Naive B cell (primary cell): Measurements from ENCODE around the gene RAB24. TPM values are rescaled to one million over a fixed set of nuclear protein-coding genes. Genes with fewer than 3 reads are reported as not detected.
A peak's percentile ranks its signal among the peaks of the same experiment; 100 is the strongest.

Experiments used
- ATAC-seq, 2 donors: fragments of 150-1000 bp; cut with Tn5 transposase; 2 replicates each; pipeline ENCODE4 v1.10.0; 2021; ENCODE audit warnings: low read depth in 2 of 2, mild to moderate bottlenecking in 2 of 2, moderate library complexity in 2 of 2
- DNase-seq: peaks from one replicate; pipeline ENCODE4 v3.0.0; 2022
- H3K27ac Mint-ChIP-seq, 6 donors: one replicate each; pipeline ENCODE4 v1.8.0; 2020 to 2022; ENCODE audit warnings: mild to moderate bottlenecking in 6 of 6, mixed read lengths in 6 of 6, moderate library complexity in 5 of 6, inconsistent platforms in 2 of 6
- H3K27me3 Mint-ChIP-seq, 3 donors: one replicate each; pipeline ENCODE4 v1.8.0; 2021 to 2022; ENCODE audit warnings: mixed read lengths in 3 of 3, mild to moderate bottlenecking in 1 of 3
- H3K36me3 Mint-ChIP-seq, 2 donors: one replicate each; pipeline ENCODE4 v1.8.0; 2020 to 2022; ENCODE audit warnings: mixed read lengths in 2 of 2, inconsistent platforms in 1 of 2, mild to moderate bottlenecking in 1 of 2
- H3K4me1 Mint-ChIP-seq, 3 donors: one replicate each; pipeline ENCODE4 v1.8.0; 2020 to 2022; ENCODE audit warnings: mixed read lengths in 3 of 3, inconsistent platforms in 1 of 3, mild to moderate bottlenecking in 1 of 3, moderate library complexity in 1 of 3
- H3K4me3 Mint-ChIP-seq, 8 donors: one replicate each; pipeline ENCODE4 v1.8.0; 2020 to 2022; ENCODE audit warnings: mild to moderate bottlenecking in 8 of 8, mixed read lengths in 8 of 8, moderate library complexity in 8 of 8, inconsistent platforms in 2 of 8
- H3K9me3 Mint-ChIP-seq, 7 donors: one replicate each; pipeline ENCODE4 v1.8.0; 2020 to 2022; ENCODE audit warnings: mixed read lengths in 7 of 7, mild to moderate bottlenecking in 5 of 7, inconsistent platforms in 2 of 7, moderate library complexity in 1 of 7
- polyA plus RNA-seq, 6 donors: library from polyadenylated mRNA; unstranded; fragments of 300-500 nt; fragmentation: Illumina TruSeq; gene quantifications; one replicate each; pipeline ENCODE4 v1.2.3, GENCODE V29; 2021; ENCODE audit warnings: low read depth in 6 of 6

RAB24 gene
- polyA plus RNA-seq, 6 donors from 2014 or later: 33.0 to 79.5 (median 47.3) TPM

GRCh38 chr5:177304392-177305119 lies 1.0 kb upstream of the RAB24 start:
- H3K4me1 Mint-ChIP-seq: peaks cover 49 to 72% (median 70%) of the 10 kb centered on the region in 3 donors
- H3K36me3 Mint-ChIP-seq: peaks cover 0 to 9% of the 10 kb centered on the region in 2 donors
- ATAC-seq: no peak
- H3K27me3 Mint-ChIP-seq: no peaks in the 10 kb centered on the region
- no peak for DNase-seq
- H3K27ac Mint-ChIP-seq: peak overlapping the region in 5 of 6 donors; percentile 79 to 92 (median 84)
- H3K4me3 Mint-ChIP-seq: peak overlapping the region; percentile 90 to 97 (median 94)
- H3K9me3 Mint-ChIP-seq: no peaks in the 10 kb centered on the region

GRCh38 chr5:177303925-177304391 lies 439 bp upstream of the RAB24 start:
- H3K36me3 Mint-ChIP-seq: peaks cover 0 to 9% of the 10 kb centered on the region in 2 donors
- ATAC-seq: no peak
- H3K27me3 Mint-ChIP-seq: no peaks in the 10 kb centered on the region

GRCh38 chr5:177302354-177303110 lies 987 bp downstream of the RAB24 start:
- DNase-seq: no peak
- Mint-ChIP-seq H3K27ac (peak overlapping the region in 5 of 6 donors; percentile 5 to 92 (median 86)), H3K9me3 (no peaks in the 10 kb centered on the region), H3K36me3 (peaks cover 0 to 9% of the 10 kb centered on the region in 2 donors), H3K4me1 (peaks cover 45 to 77% (median 75%) of the 10 kb centered on the region in 3 donors), H3K27me3 (no peaks in the 10 kb centered on the region), H3K4me3 (peak overlapping the region; percentile 90 to 97 (median 94))
- ATAC-seq: no peak

More at GRCh38 chr5:177303925-177304391, 439 bp upstream of the RAB24 start:
- Mint-ChIP-seq H3K4me1 (peaks cover 49 to 73% (median 70%) of the 10 kb centered on the region in 3 donors), H3K9me3 (no peaks in the 10 kb centered on the region), H3K27ac (peak overlapping the region; percentile 79 to 92 (median 84)), H3K4me3 (peak overlapping the region; percentile 90 to 97 (median 94))
- DNase-seq: no peak

GRCh38 chr5:177301503-177302165 lies 1.9 kb downstream of the RAB24 start:
- no peak for DNase-seq
- H3K4me3 Mint-ChIP-seq: peak overlapping the region; percentile 90 to 97 (median 94)
- H3K4me1 Mint-ChIP-seq: peaks cover 46 to 81% (median 80%) of the 10 kb centered on the region in 3 donors
- H3K36me3 Mint-ChIP-seq: peaks cover 0 to 5% of the 10 kb centered on the region in 2 donors
- ATAC-seq: no peak
- peak overlapping the region in 5 of 6 donors; percentile 38 to 99 (median 81) for H3K27ac Mint-ChIP-seq
- H3K27me3 Mint-ChIP-seq: no peaks in the 10 kb centered on the region
- H3K9me3 Mint-ChIP-seq: no peaks in the 10 kb centered on the region

- Mint-ChIP-seq H3K4me3 (peak overlapping the region; percentile 47 to 97 (median 86)), H3K9me3 (no peaks in the 10 kb centered on the region), H3K27me3 (no peaks in the 10 kb centered on the region), H3K36me3 (peaks cover 0 to 3% of the 10 kb centered on the region in 2 donors), H3K4me1 (peaks cover 50 to 85% (median 83%) of the 10 kb centered on the region in 3 donors), H3K27ac (peak overlapping the region; percentile 88 to 99 (median 98))
- DNase-seq (no peak), ATAC-seq (no peak)
These were observed 2.6 kb downstream of the RAB24 start for GRCh38 chr5:177300951-177301350.

GRCh38 chr5:177300236-177300880 lies 3.2 kb downstream of the RAB24 start:
- ATAC-seq (peak; percentile 76 to 80), DNase-seq (peak; percentile 87)
- Mint-ChIP-seq H3K36me3 (peaks cover 0 to 3% of the 10 kb centered on the region in 2 donors), H3K4me1 (peaks cover 55 to 86% (median 83%) of the 10 kb centered on the region in 3 donors), H3K9me3 (no peaks in the 10 kb centered on the region), H3K27ac (peak overlapping the region; percentile 88 to 99 (median 98)), H3K27me3 (no peaks in the 10 kb centered on the region), H3K4me3 (peak overlapping the region; percentile 75 to 97 (median 88))

GRCh38 chr5:177299697-177300096 lies 3.8 kb downstream of the RAB24 start:
- Mint-ChIP-seq H3K36me3 (peaks cover 0 to 3% of the 10 kb centered on the region in 2 donors), H3K4me1 (peaks cover 54 to 81% (median 81%) of the 10 kb centered on the region in 3 donors), H3K4me3 (peak overlapping the region; percentile 32 to 97 (median 65)), H3K9me3 (no peaks in the 10 kb centered on the region), H3K27me3 (no peaks in the 10 kb centered on the region), H3K27ac (peak overlapping the region; percentile 88 to 99 (median 98))
- DNase-seq (no peak), ATAC-seq (no peak)

- no peak for DNase-seq
- Mint-ChIP-seq H3K4me3 (peak overlapping the region in 1 of 8 donors; percentile 66), H3K4me1 (peaks cover 46 to 70% (median 67%) of the 10 kb centered on the region in 3 donors), H3K36me3 (peaks cover 0 to 6% of the 10 kb centered on the region in 2 donors), H3K27ac (peak overlapping the region in 4 of 6 donors; percentile 19 to 88 (median 45)), H3K9me3 (no peaks in the 10 kb centered on the region), H3K27me3 (no peaks in the 10 kb centered on the region)
- no peak for ATAC-seq
These were observed 5.6 kb downstream of the RAB24 start for GRCh38 chr5:177297922-177298321.

GRCh38 chr5:177296581-177296980 lies 6.9 kb downstream of the RAB24 start:
- H3K36me3 Mint-ChIP-seq: peaks cover 6 to 14% of the 10 kb centered on the region in 2 donors
- DNase-seq (no peak), ATAC-seq (peak in 1 of 2 donors; percentile 18)
- H3K27ac Mint-ChIP-seq: peak overlapping the region in 5 of 6 donors; percentile 30 to 94 (median 84)
- no peaks in the 10 kb centered on the region for H3K27me3 Mint-ChIP-seq
- no peaks in the 10 kb centered on the region for H3K9me3 Mint-ChIP-seq
- H3K4me3 Mint-ChIP-seq: peak overlapping the region; percentile 33 to 87 (median 65)
- peaks cover 40 to 60% (median 57%) of the 10 kb centered on the region in 3 donors for H3K4me1 Mint-ChIP-seq

GRCh38 chr5:177295924-177296323 lies 7.6 kb downstream of the RAB24 start:
- Mint-ChIP-seq H3K27ac (peak overlapping the region; percentile 49 to 94 (median 82)), H3K9me3 (no peaks in the 10 kb centered on the region), H3K4me1 (peaks cover 40 to 58% (median 54%) of the 10 kb centered on the region in 3 donors), H3K27me3 (no peaks in the 10 kb centered on the region), H3K4me3 (peak overlapping the region in 6 of 8 donors; percentile 35 to 87 (median 70)), H3K36me3 (peaks cover 8 to 14% of the 10 kb centered on the region in 2 donors)
- no peak for DNase-seq
- ATAC-seq: no peak

- ATAC-seq (no peak), DNase-seq (no peak)
- H3K9me3 Mint-ChIP-seq: no peaks in the 10 kb centered on the region
- peaks cover 8 to 11% of the 10 kb centered on the region in 2 donors for H3K36me3 Mint-ChIP-seq
- H3K27me3 Mint-ChIP-seq: no peaks in the 10 kb centered on the region
- H3K4me1 Mint-ChIP-seq: peaks cover 30 to 50% (median 48%) of the 10 kb centered on the region in 3 donors
- peak overlapping the region in 3 of 6 donors; percentile 52 to 79 (median 56) for H3K27ac Mint-ChIP-seq
- peak overlapping the region in 3 of 8 donors; percentile 50 to 80 (median 76) for H3K4me3 Mint-ChIP-seq
These were observed 8.9 kb downstream of the RAB24 start for GRCh38 chr5:177294632-177295031.

GRCh38 chr5:177293819-177294581 lies 9.5 kb downstream of the RAB24 start:
- no peaks in the 10 kb centered on the region for H3K9me3 Mint-ChIP-seq
- peaks cover 8 to 15% of the 10 kb centered on the region in 2 donors for H3K36me3 Mint-ChIP-seq
- no peaks in the 10 kb centered on the region for H3K27me3 Mint-ChIP-seq
- peak overlapping the region in 1 of 6 donors; percentile 79 for H3K27ac Mint-ChIP-seq
- DNase-seq (no peak), ATAC-seq (no peak)
- peak overlapping the region in 1 of 8 donors; percentile 76 for H3K4me3 Mint-ChIP-seq
- H3K4me1 Mint-ChIP-seq: peaks cover 32 to 43% (median 42%) of the 10 kb centered on the region in 3 donors
